Superior temporal gyrus (tissue), 1 donor: ENCODE results near the gene INTS7.
"Not testable (repeated sequence)": the region's sequence is repeated elsewhere in the genome, so short reads cannot be mapped to it uniquely, and the experiment has no call there.

Experiments
- DNase-seq: peaks from one replicate; pipeline ENCODE4 v3.0.0-alpha.2; 2016; ENCODE audit errors: extremely low spot score

Gene INTS7

DNA sequence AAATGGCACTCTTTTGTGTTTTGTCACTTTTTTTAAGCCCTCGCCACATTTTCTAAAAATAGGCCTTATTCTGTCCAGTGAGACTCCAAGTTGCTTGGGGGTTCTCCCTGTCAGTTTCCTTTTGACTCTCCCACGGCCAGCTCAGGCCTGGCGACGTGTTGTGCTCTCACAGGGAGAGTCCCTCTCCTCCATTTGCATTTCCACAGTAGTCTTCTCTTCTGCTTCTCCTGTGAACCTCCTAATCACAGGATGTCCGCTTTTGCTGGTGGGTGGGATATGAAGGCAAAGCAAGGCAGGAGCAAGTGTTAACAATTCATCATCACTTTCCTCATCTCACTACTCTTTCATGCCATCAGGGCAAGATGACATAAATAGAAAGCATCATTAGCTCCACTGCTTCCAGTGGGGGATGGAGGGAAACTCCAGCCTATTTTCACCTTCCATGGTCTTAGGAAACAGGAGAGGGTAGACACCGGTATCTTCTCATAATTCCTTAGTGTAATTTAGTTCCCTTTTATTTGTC, 99.8 kb downstream of the INTS7 start:
- no peak for DNase-seq

- DNase-seq = no peak
Measured at GRCh38 chr1:211933946-211934714, 101.2 kb downstream of the INTS7 start.

DNA sequence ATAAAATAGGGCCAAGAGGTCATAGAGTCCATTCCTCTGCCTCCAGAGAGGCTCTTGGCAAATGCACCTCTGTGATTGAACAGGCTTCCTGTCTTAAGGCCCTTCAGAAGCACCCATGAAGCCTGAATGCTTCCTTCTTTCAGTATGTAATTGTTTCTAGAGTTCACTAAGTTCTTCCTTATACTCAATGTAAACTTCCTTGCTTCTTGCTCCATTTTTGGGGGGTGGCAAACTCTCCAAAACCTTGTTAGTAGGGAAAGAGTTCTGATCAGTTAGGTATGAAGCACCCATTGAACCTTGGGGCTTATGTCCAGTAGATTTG, 102.5 kb downstream of the INTS7 start:
- DNase-seq = no peak

DNA sequence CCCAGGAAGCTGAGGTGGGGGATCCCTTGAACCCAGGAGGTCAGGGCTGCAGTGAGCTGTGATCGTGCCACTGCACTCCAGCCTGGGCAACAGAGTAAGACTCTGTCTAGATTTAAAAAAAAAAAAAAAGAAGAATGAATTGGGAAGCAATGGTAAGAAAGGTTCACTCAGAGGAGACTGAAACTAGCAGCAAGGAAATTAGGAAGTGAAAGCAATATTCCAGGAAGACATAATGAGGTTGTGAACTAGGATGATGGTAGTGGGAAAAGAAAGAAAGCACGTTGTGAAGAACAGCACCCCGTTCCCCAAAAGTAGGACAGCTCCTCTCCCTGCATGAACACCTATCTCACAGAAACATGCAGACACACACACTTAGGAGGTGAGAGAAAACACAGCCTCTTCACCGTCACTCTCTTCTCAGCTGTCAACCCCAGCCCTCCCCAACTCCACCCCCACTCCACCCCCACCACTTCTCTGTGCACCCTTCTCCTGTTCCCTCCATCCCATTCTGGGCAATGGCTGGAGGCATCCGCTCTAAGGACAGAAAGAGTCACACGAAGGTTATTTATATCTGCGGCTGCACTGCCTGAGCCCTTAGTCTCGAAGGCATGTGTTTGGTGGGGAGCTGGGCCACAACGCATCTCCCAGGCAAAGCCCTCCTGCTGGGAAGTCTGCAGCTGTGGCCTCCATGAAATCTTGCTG, 103.0 kb downstream of the INTS7 start:
- no peak for DNase-seq

GRCh38 chr1:211929683-211930082, 105.7 kb downstream of the INTS7 start:
- no peak for DNase-seq

GRCh38 chr1:211928993-211929637, 106.2 kb downstream of the INTS7 start:
- no peak for DNase-seq

DNA sequence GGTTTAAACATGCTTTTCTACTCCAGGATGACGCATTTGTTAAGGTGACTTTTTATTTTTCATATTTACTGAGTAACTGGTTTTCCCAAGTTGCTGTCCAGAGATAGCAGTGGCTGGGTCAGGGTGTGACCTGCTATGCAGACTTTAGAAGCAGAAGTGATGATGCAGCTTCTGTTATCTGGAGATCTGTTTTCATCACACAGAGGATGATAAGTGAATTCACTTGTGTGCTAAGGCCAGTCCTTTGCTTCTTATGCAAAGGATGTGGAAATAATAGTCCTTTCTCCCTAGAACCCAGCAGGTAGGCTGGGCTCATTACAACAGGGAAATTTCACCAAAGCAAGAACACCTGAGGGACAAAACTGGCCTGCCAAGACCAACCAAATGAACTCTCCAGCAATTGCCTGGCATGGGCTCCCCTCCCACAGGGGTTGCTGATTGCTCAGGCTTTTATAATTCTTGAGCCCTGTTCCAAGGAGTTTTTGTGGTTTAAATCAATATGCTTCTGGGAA, 107.0 kb downstream of the INTS7 start:
- DNase-seq = no peak

GRCh38 chr1:211925016-211925415, 110.3 kb downstream of the INTS7 start:
- DNase-seq = no peak

GRCh38 chr1:211924256-211924655, 111.1 kb downstream of the INTS7 start:
- DNase-seq = no peak

GRCh38 chr1:211923095-211923494, 112.3 kb downstream of the INTS7 start:
- DNase-seq = no peak

- DNase-seq = no peak
Measured at GRCh38 chr1:211921579-211922095, 113.7 kb downstream of the INTS7 start.

- no peak for DNase-seq
Measured at GRCh38 chr1:211920602-211921226, 114.6 kb downstream of the INTS7 start.

GRCh38 chr1:211920141-211920572, 115.2 kb downstream of the INTS7 start:
- DNase-seq = no peak

GRCh38 chr1:211918843-211919414, 116.4 kb downstream of the INTS7 start:
- DNase-seq = no peak

DNA sequence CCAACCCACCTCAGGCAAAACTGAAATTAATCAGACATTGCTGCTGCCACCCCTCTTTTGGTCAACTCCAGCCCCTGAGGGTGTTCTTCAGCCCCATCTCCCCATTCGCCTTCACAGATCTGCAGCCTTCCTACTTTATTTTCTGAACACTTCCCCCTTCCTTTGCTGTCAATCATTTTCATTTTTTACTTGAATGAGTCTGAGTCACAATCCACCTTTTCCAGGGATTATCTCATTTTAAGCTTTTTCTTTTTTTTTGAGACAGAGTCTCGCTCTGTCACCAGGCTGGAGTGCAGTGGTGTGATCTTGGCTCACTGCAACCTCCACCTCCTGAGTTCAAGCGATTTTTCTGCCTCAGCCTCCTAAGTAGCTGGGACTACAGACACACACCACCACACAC, 118.9 kb downstream of the INTS7 start:
- not testable (repeated sequence) for DNase-seq

GRCh38 chr1:211915924-211916323, 119.4 kb downstream of the INTS7 start:
- DNase-seq = no peak

GRCh38 chr1:211912844-211913432, 122.4 kb downstream of the INTS7 start:
- no peak for DNase-seq

DNA sequence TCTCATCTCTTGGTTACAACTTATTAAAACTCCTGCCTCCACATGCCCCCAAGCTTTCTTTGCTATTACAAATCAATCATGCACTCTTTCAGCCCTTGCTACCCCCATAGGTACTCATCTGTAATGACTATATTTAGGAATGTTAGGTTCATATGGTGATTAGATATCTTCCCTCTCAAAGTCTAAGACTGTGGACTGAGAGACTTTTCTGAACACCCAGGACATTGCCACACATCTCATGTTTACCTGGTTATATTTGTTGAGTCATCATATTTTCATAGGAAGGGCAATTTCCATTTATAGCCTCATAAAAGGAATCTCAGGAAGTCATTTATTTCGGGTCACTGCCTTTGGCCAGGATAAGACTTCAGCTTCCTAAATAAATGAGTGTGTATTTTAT, 123.3 kb downstream of the INTS7 start:
- DNase-seq = no peak

GRCh38 chr1:211910913-211911485, 124.4 kb downstream of the INTS7 start:
- no peak for DNase-seq

DNA sequence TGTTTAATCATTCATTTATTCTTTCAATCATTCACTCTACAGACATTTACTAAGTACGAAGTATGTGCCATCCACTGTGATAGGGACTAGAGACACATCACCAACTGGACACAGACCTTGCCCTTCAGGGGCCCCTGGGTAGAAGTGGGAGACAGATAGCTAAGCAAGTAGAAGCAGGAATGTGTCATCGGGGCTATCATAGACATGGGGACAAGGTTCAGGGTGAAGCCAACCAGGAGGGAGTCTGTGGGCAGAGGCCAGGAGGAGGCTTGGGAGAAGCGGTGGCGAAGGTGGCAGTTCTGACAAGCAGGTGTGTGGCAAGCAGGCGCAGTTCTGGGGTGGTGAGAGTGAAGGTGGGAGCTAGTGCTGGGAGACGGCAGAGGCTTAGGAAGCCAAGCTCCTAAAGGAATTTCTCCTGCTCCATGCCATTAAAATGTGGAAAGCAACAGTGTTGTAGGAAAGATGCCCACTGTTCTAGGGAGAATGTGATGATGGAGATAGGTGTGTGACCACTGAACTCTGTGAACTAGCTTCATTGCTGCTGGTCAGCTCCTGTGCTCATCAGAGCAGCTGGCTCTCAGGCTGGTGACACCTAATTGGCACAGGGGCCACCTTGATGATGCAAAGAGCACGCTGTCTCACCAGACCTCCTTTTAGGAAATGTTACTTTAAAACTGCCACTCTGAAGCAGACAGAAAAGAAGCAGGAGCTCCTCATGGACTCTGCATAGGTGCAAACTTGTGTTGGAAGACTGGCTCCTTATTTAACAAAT, 125.1 kb downstream of the INTS7 start:
- no peak for DNase-seq
